ENCODE data around the gene FHIT. TPM values are rescaled to one million over a fixed set of nuclear protein-coding genes. Genes with fewer than 3 reads are reported as not detected.

Gene FHIT
- total and polyA plus RNA-seq, 2 of the 4 experiments (the other 2 are of a cell fraction): 0.07 TPM; not detected in 1

- ATAC-seq (ENCODE audit: low read depth) (no peak), DNase-seq (no peak)
- Histone ChIP-seq H2BK5ac (ENCODE audit: low read depth, low read length, poor library complexity, severe bottlenecking) (no peak overlapping the region), H3K4me1 (ENCODE audit: control insufficient read depth, insufficient read depth, low read length) (no peaks in the 10 kb centered on the region), H3K9me1 (ENCODE audit: insufficient read depth, low read length) (no peaks in the 10 kb centered on the region), H2AFZ (replicated peaks; ENCODE audit: low read length, poor library complexity) (no peak overlapping the region), H4K20me1 (ENCODE audit: insufficient read depth, low read length) (no peaks in the 10 kb centered on the region), H3K79me1 (ENCODE audit: low read depth in 1 of 2, low read length in 2 of 2) (no peaks in the 10 kb centered on the region), H2AK9ac (replicated peaks; ENCODE audit: low read depth, low read length, poor library complexity) (no peak overlapping the region), H3K27me3 (ENCODE audit: control insufficient read depth, insufficient read depth, low read length) (no peaks in the 10 kb centered on the region), H3K23ac (ENCODE audit: low read depth, low read length) (no peak overlapping the region), H3K4me2 (ENCODE audit: low read depth, low read length) (no peak overlapping the region), H4K8ac (ENCODE audit: low read depth in 2 of 2, low read length in 2 of 2) (no peak overlapping the region), H2BK120ac (ENCODE audit: low read depth, low read length) (no peak overlapping the region), H3K9me3 (ENCODE audit: control insufficient read depth, insufficient read depth, low read length) (no peaks in the 10 kb centered on the region), H3K9ac (ENCODE audit: low read depth, low read length) (no peak overlapping the region), H3K18ac (ENCODE audit: low read depth, low read length) (no peak overlapping the region), H3K14ac (replicated peaks; ENCODE audit: low read depth, low read length) (no peak overlapping the region), H2AK5ac (ENCODE audit: low read depth, low read length) (no peak overlapping the region), H2BK15ac (ENCODE audit: low read depth, low read length) (no peak overlapping the region), H3K4me3 (ENCODE audit: insufficient read depth, low read depth, low read length) (no peak overlapping the region), H3K4ac (ENCODE audit: low read depth, low read length) (no peak overlapping the region), H3K36me3 (ENCODE audit: control insufficient read depth, insufficient read depth, low read length) (no peaks in the 10 kb centered on the region), H2BK20ac (ENCODE audit: low read depth, low read length) (no peak overlapping the region), H4K5ac (ENCODE audit: low read depth, low read length) (no peak overlapping the region), H4K91ac (ENCODE audit: insufficient read depth, low read depth, low read length) (no peak overlapping the region), H3K56ac (ENCODE audit: extremely low read depth, insufficient read depth, low read length) (no peak overlapping the region), H3K27ac (ENCODE audit: insufficient read depth, low read length) (no peak overlapping the region)
- dilution Hi-C loops (cut with HindIII; ENCODE audit: low sequenced_read_pairs, unreplicated experiment): no loop called here
- no TSS peak for BruUV-seq (replicated peaks)
- CTCF ChIA-PET: no interaction called here
- in situ Hi-C loops (cut with MboI; ENCODE audit: low sequenced_read_pairs): no loop called here
- POLR2A ChIA-PET (ENCODE audit: unreplicated experiment): no interaction called here
- WGBS, 2 experiments (ENCODE audit: extremely low coverage in 2 of 2, insufficient read length in 1 of 2): no CpG with 5 or more reads among the region's 2 CpGs
- intact Hi-C loops (cut with micrococcal nuclease): no loop called here
- TF ChIP-seq SMC3 (IDR thresholded peaks at IDR 0.05; ENCODE audit: low read depth, low read length) (no peak), FOS (IDR thresholded peaks at IDR 0.05; ENCODE audit: low read depth, low read length) (no peak), RAD21 (IDR thresholded peaks at IDR 0.05; ENCODE audit: low read length) (no peak), MAFK (IDR thresholded peaks at IDR 0.05; ENCODE audit: low read depth, low read length) (no peak), USF2 (IDR thresholded peaks at IDR 0.05; ENCODE audit: low read depth, low read length) (no peak), RCOR1 (IDR thresholded peaks at IDR 0.05; ENCODE audit: insufficient replicate concordance, low read length) (no peak), MXI1 (IDR thresholded peaks at IDR 0.05; ENCODE audit: borderline replicate concordance, low read depth, low read length) (no peak), CEBPB (IDR thresholded peaks at IDR 0.05; ENCODE audit: low read depth, low read length) (no peak), MAZ (IDR thresholded peaks at IDR 0.05; ENCODE audit: borderline replicate concordance, low read depth, low read length) (no peak), POLR2A (IDR thresholded peaks at IDR 0.05; ENCODE audit: low read depth, low read length) (no peak)
These were observed 988.7 kb downstream of the FHIT start for GRCh38 chr3:60262546-60262945.
